ENCODE results near the gene MAMSTR. TPM values are rescaled to one million over a fixed set of nuclear protein-coding genes. Genes with fewer than 3 reads are reported as not detected.
A peak's percentile ranks its signal among the peaks of the same experiment; 100 is the strongest.

The MAMSTR gene
- total RNA-seq, 1 experiment from 2014 or later, result 1.6 TPM

DNA sequence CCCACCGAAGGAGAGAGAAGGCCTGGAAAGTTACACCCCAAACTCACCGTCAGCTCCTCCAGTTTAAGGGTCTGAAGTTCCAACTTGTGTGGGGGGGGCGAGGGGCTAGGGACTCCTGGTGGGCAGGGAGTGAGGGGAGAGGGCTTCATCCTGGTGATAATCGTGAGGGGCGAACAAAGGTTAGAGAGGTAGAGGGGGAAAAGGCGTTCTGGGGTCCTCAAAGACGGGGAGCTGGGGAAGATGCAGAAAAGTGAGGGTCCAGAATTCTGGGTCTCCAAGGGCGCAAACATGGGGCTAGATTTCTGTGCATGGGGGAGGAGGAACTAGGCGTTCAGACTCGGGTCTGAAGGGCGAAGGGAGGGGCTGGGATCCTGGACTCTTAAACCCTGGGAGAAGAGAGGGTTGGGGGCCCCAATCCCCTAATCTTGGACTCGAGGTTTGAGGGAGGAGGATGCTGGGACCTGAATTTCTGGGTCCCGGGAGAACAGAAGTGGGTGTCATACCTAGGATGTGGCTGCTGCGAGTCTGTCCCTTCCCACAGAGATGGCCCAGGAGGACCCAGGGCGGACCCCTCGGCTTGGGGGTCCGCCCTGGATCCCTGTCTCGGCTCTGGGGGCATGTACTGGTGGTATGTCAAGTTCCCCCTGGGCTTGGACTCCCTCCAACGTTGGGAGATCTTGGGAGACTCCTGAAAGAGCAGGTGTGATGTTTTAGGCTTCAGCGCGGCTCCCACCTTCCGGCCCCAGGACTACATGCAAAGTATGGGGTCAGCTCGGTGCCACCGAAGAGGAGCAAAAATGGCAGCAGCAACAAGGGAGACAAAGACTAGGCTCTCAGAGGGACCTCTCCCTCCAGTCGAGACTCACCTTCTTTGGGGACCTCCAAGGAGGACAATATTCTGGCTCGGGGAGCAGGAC, 4.5 kb downstream of the MAMSTR start:
- no peak overlapping the region for H4K8ac ChIP-seq (replicated peaks; ENCODE audit: insufficient read length, low read depth, low read length)
- no peak overlapping the region for H3K14ac ChIP-seq (ENCODE audit: insufficient read depth, low read length)
- no peak overlapping the region for H3K9ac ChIP-seq (ENCODE audit: extremely low read depth, insufficient read length, low read length)
- peak overlapping the region; percentile 59 to 90 (median 69); a peak in 4 of 7 replicates for H3K27ac Mint-ChIP-seq
- no peak overlapping the region for H3T11ph ChIP-seq (ENCODE audit: low read length)
- TF ChIP-seq, protein P1, sequence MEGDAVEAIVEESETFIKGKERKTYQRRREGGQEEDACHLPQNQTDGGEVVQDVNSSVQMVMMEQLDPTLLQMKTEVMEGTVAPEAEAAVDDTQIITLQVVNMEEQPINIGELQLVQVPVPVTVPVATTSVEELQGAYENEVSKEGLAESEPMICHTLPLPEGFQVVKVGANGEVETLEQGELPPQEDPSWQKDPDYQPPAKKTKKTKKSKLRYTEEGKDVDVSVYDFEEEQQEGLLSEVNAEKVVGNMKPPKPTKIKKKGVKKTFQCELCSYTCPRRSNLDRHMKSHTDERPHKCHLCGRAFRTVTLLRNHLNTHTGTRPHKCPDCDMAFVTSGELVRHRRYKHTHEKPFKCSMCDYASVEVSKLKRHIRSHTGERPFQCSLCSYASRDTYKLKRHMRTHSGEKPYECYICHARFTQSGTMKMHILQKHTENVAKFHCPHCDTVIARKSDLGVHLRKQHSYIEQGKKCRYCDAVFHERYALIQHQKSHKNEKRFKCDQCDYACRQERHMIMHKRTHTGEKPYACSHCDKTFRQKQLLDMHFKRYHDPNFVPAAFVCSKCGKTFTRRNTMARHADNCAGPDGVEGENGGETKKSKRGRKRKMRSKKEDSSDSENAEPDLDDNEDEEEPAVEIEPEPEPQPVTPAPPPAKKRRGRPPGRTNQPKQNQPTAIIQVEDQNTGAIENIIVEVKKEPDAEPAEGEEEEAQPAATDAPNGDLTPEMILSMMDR (conservative IDR thresholded peaks at IDR 0.05), result no peak
- peaks cover 8% of the 10 kb centered on the region in 3 experiments; a peak in 6 of 7 replicates for H3K36me3 Mint-ChIP-seq (ENCODE audit: insufficient read depth in 1 of 3, low read depth in 3 of 3)
- peaks cover 2% of the 10 kb centered on the region; the same call in 1 of the 2 replicates for H3K27me3 Mint-ChIP-seq (ENCODE audit: low read depth)
- H4K91ac ChIP-seq (ENCODE audit: insufficient read length, low read depth, low read length), result no peak overlapping the region
- H3K56ac ChIP-seq (ENCODE audit: insufficient read length, low read depth, low read length), result no peak overlapping the region
- H2BK12ac ChIP-seq (ENCODE audit: insufficient read length, low read depth, low read length), result no peak overlapping the region
- H3K4me1 Mint-ChIP-seq, result peaks cover 33 to 49% of the 10 kb centered on the region in 2 experiments
- no peak overlapping the region for H3K27ac ChIP-seq (ENCODE audit: insufficient read length, low read depth, low read length)
- no peaks in the 10 kb centered on the region for H4K20me1 ChIP-seq (ENCODE audit: control insufficient read depth, insufficient read depth, insufficient read length)
- H3K4ac ChIP-seq (ENCODE audit: low read depth, low read length), result no peak overlapping the region
- peak overlapping the region; percentile 58 for H3K4me2 ChIP-seq (ENCODE audit: insufficient read depth, insufficient read length, low read length)
- no peak overlapping the region for H2BK20ac ChIP-seq (ENCODE audit: low read depth, low read length, poor library complexity, severe bottlenecking)
- H3K79me1 ChIP-seq (ENCODE audit: insufficient read depth, low read depth, low read length, poor library complexity, severe bottlenecking), result no peaks in the 10 kb centered on the region
- H3K4me3 Mint-ChIP-seq, result peak overlapping the region; percentile 73 to 77
- H3K23ac ChIP-seq (ENCODE audit: insufficient read length, low read depth, low read length), result no peak overlapping the region
- WGBS (ENCODE audit: extremely low coverage, insufficient read length, low lambda C conversion rate), result no CpG with 5 or more reads among the region's 26 CpGs
- no peaks in the 10 kb centered on the region for H3K79me2 ChIP-seq (ENCODE audit: insufficient read depth, low read length)
- no peaks in the 10 kb centered on the region for H3K27me3 ChIP-seq (ENCODE audit: insufficient read depth, low read length)
- no peaks in the 10 kb centered on the region; the same call in 1 of the 2 replicates for H3K4me1 ChIP-seq (ENCODE audit: insufficient read depth, low read length)
- DNase-seq, result no peak
- peaks cover 5 to 6% of the 10 kb centered on the region in 2 experiments; a peak in 4 of 5 replicates for H3K9me3 Mint-ChIP-seq
- H3K18ac ChIP-seq (ENCODE audit: insufficient read length, low read depth, low read length), result no peak overlapping the region
- H2BK15ac ChIP-seq (ENCODE audit: low read depth, low read length), result no peak overlapping the region
- no peak overlapping the region for H2AFZ ChIP-seq (ENCODE audit: low read length)
- no peak overlapping the region for H2AK5ac ChIP-seq (ENCODE audit: insufficient read length, low read length)
- H2BK5ac ChIP-seq (ENCODE audit: insufficient read length, low read length), result no peak overlapping the region
- no peaks in the 10 kb centered on the region for H3K9me3 ChIP-seq (ENCODE audit: control insufficient read depth, low read depth, low read length)
- H3K23me2 ChIP-seq (ENCODE audit: insufficient read length, low read depth, low read length, poor library complexity, severe bottlenecking), result peaks cover 8% of the 10 kb centered on the region
- no peak overlapping the region for H4K5ac ChIP-seq (ENCODE audit: insufficient read length, low read depth, low read length)
- no peak overlapping the region for H2BK120ac ChIP-seq (ENCODE audit: low read depth, low read length, poor library complexity, severe bottlenecking)

All from H9 (cell line).